Measurements from ENCODE around the gene ZNF200.

DNA sequence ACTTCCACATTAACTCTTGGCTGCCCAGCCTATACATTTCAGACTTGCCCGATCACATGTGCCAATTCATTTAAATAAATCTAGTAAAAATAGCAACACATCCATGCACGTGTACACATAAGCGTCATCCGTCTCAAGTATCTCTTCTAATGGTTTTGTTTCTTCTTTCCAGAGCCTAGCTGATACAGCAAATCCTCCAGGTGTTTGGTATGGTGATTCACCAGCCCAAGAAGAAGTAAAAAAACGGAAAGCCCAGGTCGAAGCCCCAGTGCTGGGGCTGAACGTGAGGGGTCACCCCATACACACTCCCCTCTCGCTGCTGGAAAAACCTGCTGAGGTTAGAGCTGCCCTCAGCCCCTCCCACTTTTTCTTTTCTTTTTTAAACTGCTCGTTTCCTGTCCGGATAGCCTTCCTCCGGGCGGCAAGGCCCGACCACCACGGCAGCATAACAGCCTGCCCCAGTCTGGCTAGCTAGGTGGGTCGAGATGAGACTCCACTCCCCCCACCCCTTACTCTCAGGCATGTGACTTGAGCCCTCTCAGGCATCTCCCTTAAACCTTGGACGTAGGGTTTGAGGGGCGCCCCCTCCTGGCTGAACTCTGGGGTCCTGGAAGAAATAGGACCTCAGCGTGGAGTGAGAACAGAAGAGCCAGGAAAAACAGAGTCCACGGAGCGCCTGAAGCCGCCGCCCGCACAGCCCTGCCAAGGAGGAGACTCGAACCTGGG, 60.9 kb downstream of the ZNF200 start:
- TF ChIP-seq, protein P1, sequence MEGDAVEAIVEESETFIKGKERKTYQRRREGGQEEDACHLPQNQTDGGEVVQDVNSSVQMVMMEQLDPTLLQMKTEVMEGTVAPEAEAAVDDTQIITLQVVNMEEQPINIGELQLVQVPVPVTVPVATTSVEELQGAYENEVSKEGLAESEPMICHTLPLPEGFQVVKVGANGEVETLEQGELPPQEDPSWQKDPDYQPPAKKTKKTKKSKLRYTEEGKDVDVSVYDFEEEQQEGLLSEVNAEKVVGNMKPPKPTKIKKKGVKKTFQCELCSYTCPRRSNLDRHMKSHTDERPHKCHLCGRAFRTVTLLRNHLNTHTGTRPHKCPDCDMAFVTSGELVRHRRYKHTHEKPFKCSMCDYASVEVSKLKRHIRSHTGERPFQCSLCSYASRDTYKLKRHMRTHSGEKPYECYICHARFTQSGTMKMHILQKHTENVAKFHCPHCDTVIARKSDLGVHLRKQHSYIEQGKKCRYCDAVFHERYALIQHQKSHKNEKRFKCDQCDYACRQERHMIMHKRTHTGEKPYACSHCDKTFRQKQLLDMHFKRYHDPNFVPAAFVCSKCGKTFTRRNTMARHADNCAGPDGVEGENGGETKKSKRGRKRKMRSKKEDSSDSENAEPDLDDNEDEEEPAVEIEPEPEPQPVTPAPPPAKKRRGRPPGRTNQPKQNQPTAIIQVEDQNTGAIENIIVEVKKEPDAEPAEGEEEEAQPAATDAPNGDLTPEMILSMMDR (IDR thresholded peaks at IDR 0.05) = no peak
- no peak for TF ChIP-seq POLR2A (IDR thresholded peaks at IDR 0.05)
